Hepatocyte (in vitro differentiated cells): Measurements from ENCODE around the gene FOXE3. TPM values are rescaled to one million over a fixed set of nuclear protein-coding genes. Genes with fewer than 3 reads are reported as not detected.
A peak's percentile ranks its signal among the peaks of the same experiment; 100 is the strongest.

Source experiments
- DNase-seq: peaks from one replicate; pipeline ENCODE4 v3.0.0-alpha.2; 2016; ENCODE audit warnings: low spot score
- H2AFZ ChIP-seq: fragments of 200-600 bp; sonication (generic); 2 replicates; pipeline ENCODE4 v1.6.0; 2016; ENCODE audit warnings: antibody characterized with exemption, mild to moderate bottlenecking
- H3K27ac ChIP-seq: fragments of 200-600 bp; sonication (generic); 2 replicates; pipeline ENCODE4 v1.5.1; 2016; ENCODE audit warnings: mild to moderate bottlenecking
- H3K27me3 ChIP-seq: fragments of 200-600 bp; sonication (generic); 2 replicates; pipeline ENCODE4 v1.6.1; 2016
- H3K36me3 ChIP-seq: fragments of 200-600 bp; sonication (generic); replicated peaks from 2 replicates; pipeline ENCODE4 v1.5.1; 2016; ENCODE audit warnings: low read depth; ENCODE audit not compliant: insufficient read depth
- H3K4me1 ChIP-seq: fragments of 200-600 bp; sonication (generic); 2 replicates; pipeline ENCODE4 v1.5.1; 2016; ENCODE audit warnings: mild to moderate bottlenecking, moderate library complexity; ENCODE audit not compliant: insufficient read depth
- H3K4me2 ChIP-seq: fragments of 200-600 bp; sonication (generic); 2 replicates; pipeline ENCODE4 v1.6.0; 2016
- H3K4me3 ChIP-seq: fragments of 200-600 bp; sonication (generic); 2 replicates; pipeline ENCODE4 v1.5.1; 2016; ENCODE audit warnings: mild to moderate bottlenecking
- H3K79me2 ChIP-seq: fragments of 200-600 bp; sonication (generic); 2 replicates; pipeline ENCODE4 v1.6.0; 2017; ENCODE audit warnings: mild to moderate bottlenecking
- H3K9me2 ChIP-seq: fragments of 200-600 bp; sonication (generic); replicated peaks from 2 replicates; pipeline ENCODE4 v1.6.0; 2017; ENCODE audit warnings: mild to moderate bottlenecking; ENCODE audit not compliant: insufficient read depth
- H3K9me3 ChIP-seq: fragments of 200-600 bp; sonication (generic); 2 replicates; pipeline ENCODE4 v1.5.1; 2016; ENCODE audit warnings: low read depth, mild to moderate bottlenecking
- H4K20me1 ChIP-seq: fragments of 200-600 bp; sonication (generic); 2 replicates; pipeline ENCODE4 v1.6.0; 2016; ENCODE audit warnings: mild to moderate bottlenecking; ENCODE audit not compliant: insufficient read depth, poor library complexity, severe bottlenecking
- EZH2 ChIP-seq: fragments of 200-600 bp; sonication (generic); IDR thresholded peaks from 2 replicates; pipeline ENCODE4 v1.6.1; 2016; ENCODE audit warnings: antibody characterized with exemption, mild to moderate bottlenecking, borderline replicate concordance
- EZH2phosphoT487 ChIP-seq: fragments of 200-600 bp; sonication (generic); IDR thresholded peaks from one replicate; pipeline ENCODE4 v1.6.1; 2018; ENCODE audit warnings: antibody characterized with exemption, mild to moderate bottlenecking, low read depth, moderate library complexity; ENCODE audit not compliant: unreplicated experiment, severe bottlenecking
- WGBS: methylation state at CpG from one replicate; pipeline ENCODE4 v1.1.6; 2016; ENCODE audit warnings: low lambda C conversion rate; ENCODE audit errors: missing lambda C conversion rate; 5-methylcytosine and 5-hydroxymethylcytosine counted together
- polyA plus RNA-seq: library from polyadenylated mRNA; unstranded; fragments of >200 nt; fragmentation: Nextera tagmentation; extraction: Ambion mirVana; gene quantifications from 2 replicates; pipeline ENCODE4 v1.2.1, GENCODE V29; 2016
- total RNA-seq: library from RNA; depleted of rRNA; stranded (reverse); fragments of >200 nt; gene quantifications from 2 replicates; pipeline ENCODE4 v1.2.3, GENCODE V29; 2014
- TF ChIP-seq, protein P1 (sequence below): fragments of 200-600 bp; sonication (generic); IDR thresholded peaks from 2 replicates; pipeline ENCODE4 v1.5.1; 2016; ENCODE audit warnings: antibody characterized with exemption, mild to moderate bottlenecking; ENCODE audit not compliant: poor library complexity

FOXE3 gene
- total and polyA plus RNA-seq, 2 experiments from 2014 or later, result not detected

DNA sequence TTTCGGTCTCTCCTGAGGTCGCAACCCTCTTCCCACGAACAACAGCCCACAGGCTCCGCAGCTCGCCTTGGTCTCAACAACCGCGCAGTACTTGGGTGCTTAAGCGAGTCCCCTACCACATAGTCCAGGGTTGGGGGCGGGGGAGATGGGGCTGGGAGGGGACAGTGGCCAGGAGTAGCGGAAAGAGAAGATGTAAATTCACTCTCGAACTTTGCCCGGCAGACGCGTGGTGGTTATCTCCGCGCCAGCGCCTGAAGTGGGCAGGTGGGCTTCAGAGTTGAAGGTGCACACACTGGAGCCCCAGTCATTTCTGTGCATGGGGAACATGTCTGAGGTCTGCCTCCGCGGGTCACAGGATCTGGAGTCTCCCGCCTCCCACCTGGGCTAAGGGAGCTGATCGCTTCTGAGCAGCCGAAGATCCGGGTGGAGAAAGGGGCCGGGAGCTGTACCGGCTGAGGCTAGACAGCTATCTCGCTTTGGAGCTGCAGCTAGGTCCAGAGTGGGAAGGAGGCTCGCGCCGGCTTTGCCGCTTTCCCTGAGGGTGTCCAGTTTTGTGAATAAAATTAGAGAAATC, 17.5 kb downstream of the FOXE3 start:
- H3K9me3 ChIP-seq, result no peaks in the 10 kb centered on the region
- peaks cover 6% of the 10 kb centered on the region for H3K79me2 ChIP-seq
- no peaks in the 10 kb centered on the region for H4K20me1 ChIP-seq
- no peak for DNase-seq
- H3K36me3 ChIP-seq, result no peaks in the 10 kb centered on the region
- H3K9me2 ChIP-seq, result no peaks in the 10 kb centered on the region
- H3K27ac ChIP-seq, result no peak overlapping the region
- 19% methylated on average over 30 of the region's 30 CpGs for WGBS
- H2AFZ ChIP-seq, result no peak overlapping the region
- H3K4me2 ChIP-seq, result peak overlapping the region; percentile 79
- H3K27me3 ChIP-seq, result peaks cover 70% of the 10 kb centered on the region
- no peak overlapping the region for H3K4me3 ChIP-seq
- peaks cover 17% of the 10 kb centered on the region for H3K4me1 ChIP-seq
- TF ChIP-seq EZH2, result no peak
- TF ChIP-seq EZH2phosphoT487, result no peak
- TF ChIP-seq, protein P1, sequence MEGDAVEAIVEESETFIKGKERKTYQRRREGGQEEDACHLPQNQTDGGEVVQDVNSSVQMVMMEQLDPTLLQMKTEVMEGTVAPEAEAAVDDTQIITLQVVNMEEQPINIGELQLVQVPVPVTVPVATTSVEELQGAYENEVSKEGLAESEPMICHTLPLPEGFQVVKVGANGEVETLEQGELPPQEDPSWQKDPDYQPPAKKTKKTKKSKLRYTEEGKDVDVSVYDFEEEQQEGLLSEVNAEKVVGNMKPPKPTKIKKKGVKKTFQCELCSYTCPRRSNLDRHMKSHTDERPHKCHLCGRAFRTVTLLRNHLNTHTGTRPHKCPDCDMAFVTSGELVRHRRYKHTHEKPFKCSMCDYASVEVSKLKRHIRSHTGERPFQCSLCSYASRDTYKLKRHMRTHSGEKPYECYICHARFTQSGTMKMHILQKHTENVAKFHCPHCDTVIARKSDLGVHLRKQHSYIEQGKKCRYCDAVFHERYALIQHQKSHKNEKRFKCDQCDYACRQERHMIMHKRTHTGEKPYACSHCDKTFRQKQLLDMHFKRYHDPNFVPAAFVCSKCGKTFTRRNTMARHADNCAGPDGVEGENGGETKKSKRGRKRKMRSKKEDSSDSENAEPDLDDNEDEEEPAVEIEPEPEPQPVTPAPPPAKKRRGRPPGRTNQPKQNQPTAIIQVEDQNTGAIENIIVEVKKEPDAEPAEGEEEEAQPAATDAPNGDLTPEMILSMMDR, result no peak

DNA sequence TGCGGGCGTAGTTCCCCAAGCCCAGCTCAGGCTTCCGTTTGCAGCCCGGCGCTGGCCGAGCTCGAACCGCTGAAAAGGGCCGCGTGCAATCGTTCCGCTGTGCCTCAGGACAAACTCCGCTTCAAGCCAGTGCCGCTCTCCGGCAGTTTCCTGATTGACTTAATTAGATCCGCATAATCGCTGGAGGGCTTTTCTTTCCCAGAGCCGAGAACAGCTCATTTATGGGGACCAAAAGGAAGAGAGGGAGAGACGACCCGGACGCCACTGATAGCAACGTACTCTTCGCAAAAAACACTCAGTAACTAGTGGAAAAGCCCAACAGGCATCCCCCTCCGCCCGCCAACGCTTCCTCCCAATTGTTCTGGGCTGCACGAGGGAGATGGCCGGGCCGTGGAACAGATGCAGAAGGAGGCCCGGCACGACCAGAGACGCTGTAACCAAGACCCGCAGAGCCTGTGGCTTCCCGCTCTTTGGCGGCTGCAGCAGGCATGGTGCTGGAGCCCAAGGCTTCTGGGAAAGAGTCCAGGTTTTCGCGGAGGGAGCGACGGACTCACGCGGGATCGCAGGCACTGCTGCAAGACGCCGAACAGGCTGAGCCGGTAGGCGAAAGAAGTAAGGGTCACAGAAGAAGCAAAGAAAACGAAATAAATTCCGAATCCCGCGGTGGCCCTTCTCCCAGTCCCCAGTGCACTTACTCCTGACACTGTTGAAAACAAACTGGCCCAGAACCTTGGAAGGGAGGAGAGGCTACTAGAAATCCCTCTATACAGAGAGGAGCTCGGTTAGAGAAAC, 18.2 kb downstream of the FOXE3 start:
- Histone ChIP-seq H3K79me2 (peaks cover 6% of the 10 kb centered on the region), H3K4me3 (peak overlapping the region; percentile 15), H4K20me1 (no peaks in the 10 kb centered on the region), H3K27me3 (peaks cover 69% of the 10 kb centered on the region), H3K27ac (no peak overlapping the region), H3K36me3 (no peaks in the 10 kb centered on the region), H3K4me1 (peaks cover 17% of the 10 kb centered on the region), H3K4me2 (peak overlapping the region; percentile 79), H2AFZ (no peak overlapping the region), H3K9me3 (no peaks in the 10 kb centered on the region), H3K9me2 (no peaks in the 10 kb centered on the region)
- DNase-seq, result peak; percentile 57
- peak; percentile 93 for TF ChIP-seq EZH2
- no peak for TF ChIP-seq EZH2phosphoT487
- WGBS, result 7% methylated on average over 51 of the region's 51 CpGs

DNA sequence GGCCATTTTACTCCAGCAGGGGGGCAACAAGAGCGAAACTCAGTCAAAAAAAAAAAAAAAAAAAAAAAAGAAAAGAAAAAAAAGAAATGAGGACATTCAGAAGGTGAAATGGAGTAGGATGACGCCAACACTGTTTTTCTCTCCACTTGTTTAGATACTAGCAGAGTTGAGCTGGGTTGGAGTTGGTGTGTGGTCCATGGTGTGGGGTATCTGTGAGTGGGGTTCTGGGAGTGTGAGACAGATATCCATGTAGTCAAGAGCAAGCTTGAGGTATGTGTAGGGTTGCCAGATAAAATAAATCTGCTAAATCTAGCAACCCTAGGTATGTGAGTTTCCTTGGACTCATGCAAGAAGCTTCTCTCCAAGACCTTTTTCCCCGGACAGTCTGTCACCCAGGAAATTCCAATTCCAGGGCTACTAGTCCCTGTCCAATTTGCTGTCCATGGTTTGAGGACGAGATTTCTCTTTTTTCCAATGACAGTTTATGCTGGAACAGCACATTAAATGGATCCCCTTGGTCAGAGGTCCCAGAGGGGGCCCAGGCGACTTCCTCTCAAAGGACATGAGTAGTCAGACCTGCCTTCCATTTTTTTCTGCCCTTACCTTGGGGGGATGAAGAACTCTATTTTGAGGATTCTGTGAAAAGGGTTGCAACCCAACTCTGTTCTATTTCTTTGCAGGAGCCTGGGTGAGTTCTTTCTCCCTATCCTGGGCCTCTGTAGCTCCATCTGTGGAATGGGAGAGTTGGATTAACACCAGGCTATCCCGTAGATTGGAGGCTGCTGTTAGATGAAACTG, 19.6 kb downstream of the FOXE3 start:
- H4K20me1 ChIP-seq, result peaks cover 5% of the 10 kb centered on the region
- no peak for DNase-seq
- H3K9me3 ChIP-seq, result no peaks in the 10 kb centered on the region
- H2AFZ ChIP-seq, result no peak overlapping the region
- no peaks in the 10 kb centered on the region for H3K36me3 ChIP-seq
- WGBS, result 70% methylated on average over 5 of the region's 6 CpGs
- peaks cover 17% of the 10 kb centered on the region for H3K4me1 ChIP-seq
- H3K9me2 ChIP-seq, result no peaks in the 10 kb centered on the region
- no peak overlapping the region for H3K27ac ChIP-seq
- TF ChIP-seq EZH2phosphoT487 (no peak), EZH2 (no peak)
- TF ChIP-seq, protein P1, result no peak
- no peak overlapping the region for H3K4me3 ChIP-seq
- H3K27me3 ChIP-seq, result peaks cover 72% of the 10 kb centered on the region
- peak overlapping the region; percentile 97 for H3K4me2 ChIP-seq
- H3K79me2 ChIP-seq, result peaks cover 11% of the 10 kb centered on the region
